ENCODE data around the gene OR2B6. TPM values are rescaled to one million over a fixed set of nuclear protein-coding genes. Genes with fewer than 3 reads are reported as not detected.

OR2B6 gene
- total RNA-seq, 1 experiment from 2014 or later = not detected

DNA sequence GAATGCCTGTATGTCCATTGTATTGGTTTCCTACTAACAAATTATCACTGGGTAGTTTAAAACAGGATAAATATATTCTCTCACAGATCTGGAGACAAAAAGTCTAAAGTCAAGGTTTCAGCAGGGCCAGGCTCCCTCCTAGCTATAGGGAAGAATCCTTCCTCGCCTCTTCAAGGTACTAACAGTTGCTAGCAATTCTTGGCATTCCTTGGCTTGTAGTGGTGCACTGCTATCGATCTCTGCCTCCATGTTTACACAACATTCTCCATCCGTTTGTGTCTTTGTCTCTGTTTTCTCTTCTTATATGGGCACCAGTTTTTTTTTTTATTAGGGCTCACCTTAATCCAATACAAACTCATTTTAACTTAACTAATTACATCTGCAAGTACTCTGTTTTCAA, 48.9 kb downstream of the OR2B6 start:
- no peaks in the 10 kb centered on the region for H3K9me3 ChIP-seq (ENCODE audit: control insufficient read depth, low read depth, low read length)
- no peak overlapping the region for H3K4me2 ChIP-seq (ENCODE audit: insufficient read depth, insufficient read length, low read length)
- no peak overlapping the region for H2BK5ac ChIP-seq (ENCODE audit: insufficient read length, low read length)
- no peak overlapping the region for H4K91ac ChIP-seq (ENCODE audit: insufficient read length, low read depth, low read length)
- Mint-ChIP-seq H3K27me3 (ENCODE audit: low read depth) (no peaks in the 10 kb centered on the region), H3K4me3 (no peak overlapping the region), H3K36me3 (ENCODE audit: insufficient read depth in 1 of 3, low read depth in 3 of 3) (no peaks in the 10 kb centered on the region), H3K9me3 (no peaks in the 10 kb centered on the region; a peak in 1 of 5 replicates), H3K4me1 (peaks cover 39 to 42% of the 10 kb centered on the region in 2 experiments), H3K27ac (peak overlapping the region in 1 of 3 experiments; percentile 64; a peak in 2 of 7 replicates)
- no peak overlapping the region for H3K18ac ChIP-seq (ENCODE audit: insufficient read length, low read depth, low read length)
- no peak overlapping the region for H3K4ac ChIP-seq (ENCODE audit: low read depth, low read length)
- no peak for TF ChIP-seq CTCF (conservative IDR thresholded peaks at IDR 0.05)
- H2BK12ac ChIP-seq (ENCODE audit: insufficient read length, low read depth, low read length) = no peak overlapping the region
- no peak overlapping the region for H4K5ac ChIP-seq (ENCODE audit: insufficient read length, low read depth, low read length)
- peak overlapping the region; percentile 37 for H3K27ac ChIP-seq (ENCODE audit: insufficient read length, low read depth, low read length)
- no peak overlapping the region for H3T11ph ChIP-seq (ENCODE audit: low read length)
- no peak overlapping the region for H3K23ac ChIP-seq (ENCODE audit: insufficient read length, low read depth, low read length)
- no peak overlapping the region for H3K56ac ChIP-seq (ENCODE audit: insufficient read length, low read depth, low read length)
- no peak overlapping the region for H2BK15ac ChIP-seq (ENCODE audit: low read depth, low read length)
- H3K9ac ChIP-seq (ENCODE audit: extremely low read depth, insufficient read length, low read length) = no peak overlapping the region
- DNase-seq = no peak
- no peaks in the 10 kb centered on the region for H3K79me2 ChIP-seq (ENCODE audit: insufficient read depth, low read length)
- no peak overlapping the region for H2AK5ac ChIP-seq (ENCODE audit: insufficient read length, low read length)
- no peaks in the 10 kb centered on the region for H3K79me1 ChIP-seq (ENCODE audit: insufficient read depth, low read depth, low read length, poor library complexity, severe bottlenecking)
- peaks cover 12% of the 10 kb centered on the region; the same call in 1 of the 2 replicates for H3K4me1 ChIP-seq (ENCODE audit: insufficient read depth, low read length)
- H2AFZ ChIP-seq (ENCODE audit: low read length) = no peak overlapping the region
- H2BK20ac ChIP-seq (ENCODE audit: low read depth, low read length, poor library complexity, severe bottlenecking) = no peak overlapping the region
- H2BK120ac ChIP-seq (ENCODE audit: low read depth, low read length, poor library complexity, severe bottlenecking) = no peak overlapping the region
- H4K20me1 ChIP-seq (ENCODE audit: control insufficient read depth, insufficient read depth, insufficient read length) = no peaks in the 10 kb centered on the region
- H3K27me3 ChIP-seq (ENCODE audit: insufficient read depth, low read length) = no peaks in the 10 kb centered on the region
- no peak overlapping the region for H3K14ac ChIP-seq (ENCODE audit: insufficient read depth, low read length)
- no peak overlapping the region for H4K8ac ChIP-seq (replicated peaks; ENCODE audit: insufficient read length, low read depth, low read length)
- no CpG with 5 or more reads among the region's 3 CpGs for WGBS (ENCODE audit: extremely low coverage, insufficient read length, low lambda C conversion rate)
- no peaks in the 10 kb centered on the region for H3K23me2 ChIP-seq (ENCODE audit: insufficient read length, low read depth, low read length, poor library complexity, severe bottlenecking)

Other genes starting within 250 kb of the OR2B6 start
- gene OR2B2, start 44.8 kb upstream of the OR2B6 start, total RNA-seq (2021) = not detected in 2 replicates
- gene ZNF165, start 123.3 kb downstream of the OR2B6 start, total RNA-seq (2021) = 5.8 and 6.3 TPM in 2 replicates
- 9.8 and 11.0 TPM in 2 replicates for gene ZSCAN16, start 167.4 kb downstream of the OR2B6 start, total RNA-seq (2021)
- gene ZKSCAN8, start 184.6 kb downstream of the OR2B6 start, total RNA-seq (2021) = 22.4 and 25.4 TPM in 2 replicates

All from H9 (cell line).